Measurements from ENCODE around the gene LIPF.

GRCh38 chr10:88652616-88653015, 11.6 kb upstream of the LIPF start:
- TF ChIP-seq POLR2A (IDR thresholded peaks at IDR 0.05; ENCODE audit: low read length) = no peak
- TF ChIP-seq GATA1 (IDR thresholded peaks at IDR 0.05; ENCODE audit: low read depth, low read length) = no peak

Measured in erythroblast (primary cell).